ENCODE results near the gene CTF1. TPM values are rescaled to one million over a fixed set of nuclear protein-coding genes. Genes with fewer than 3 reads are reported as not detected.
"Not testable (repeated sequence)": the region's sequence is repeated elsewhere in the genome, so short reads cannot be mapped to it uniquely, and the experiment has no call there.

The CTF1 gene
- total RNA-seq, 1 donor from 2014 or later: 6.5 TPM

DNA sequence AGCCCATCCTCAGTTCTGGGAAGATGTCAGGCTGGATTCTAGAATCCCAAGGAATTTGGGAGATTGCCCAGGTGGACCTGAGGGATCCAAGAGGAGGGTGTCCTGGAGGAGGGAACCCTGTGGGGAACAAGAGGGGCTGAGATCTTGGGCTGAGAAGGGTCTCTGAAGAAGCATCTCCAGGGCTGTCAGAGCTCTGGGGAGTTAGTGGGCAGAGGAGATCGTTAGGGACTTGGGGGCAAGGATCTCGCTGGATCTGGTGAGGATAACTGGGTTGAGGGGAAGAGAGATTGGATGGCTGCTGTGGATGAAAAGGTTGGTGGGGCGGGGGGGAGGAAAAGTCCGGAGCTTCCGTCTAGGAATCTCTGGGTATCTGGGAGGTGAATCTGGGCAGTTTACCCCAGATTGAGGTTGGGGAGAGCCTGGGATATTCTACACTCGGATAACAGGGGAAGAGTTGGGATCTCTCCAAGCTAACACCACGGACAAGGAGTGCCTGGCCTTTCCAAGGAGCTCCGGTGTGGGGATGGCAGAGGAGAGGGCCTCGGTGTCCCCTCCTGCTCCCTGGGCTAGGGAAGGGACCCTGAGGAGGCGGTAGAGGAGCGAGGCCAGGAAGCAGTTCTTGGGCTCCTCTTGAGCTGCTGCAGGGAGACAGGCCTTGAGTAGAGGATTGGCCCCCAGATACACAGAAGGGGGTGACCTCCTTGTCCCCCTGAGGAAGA is 28.7 kb downstream of the CTF1 start:
- no peak for DNase-seq
- no peak for ATAC-seq (ENCODE audit: poor library complexity)
- intact Hi-C loops (cut with DNase I): loop anchor here (10.0 kb wide), 1 partner anchor 1120 kb away; the partner anchor contains the start of gene MAZ

DNA sequence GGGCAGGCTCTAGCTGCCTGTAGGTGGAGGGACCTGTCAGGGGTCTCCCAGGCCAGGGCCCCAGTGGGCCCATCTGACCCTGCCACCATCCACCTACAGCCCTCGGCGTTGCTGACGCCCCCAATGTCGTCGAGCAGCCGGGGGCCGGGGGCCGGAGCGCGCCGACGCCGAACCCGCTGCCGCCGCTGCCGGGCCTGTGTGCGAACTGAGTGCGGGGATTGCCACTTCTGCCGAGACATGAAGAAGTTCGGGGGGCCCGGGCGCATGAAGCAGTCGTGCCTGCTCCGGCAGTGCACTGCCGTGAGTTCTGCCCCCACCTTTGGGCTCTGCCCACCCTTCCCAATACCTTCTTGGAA is 29.2 kb downstream of the CTF1 start:
- no peak for ATAC-seq (ENCODE audit: poor library complexity)
- DNase-seq: no peak
- intact Hi-C loops (cut with DNase I): loop anchor here (10.0 kb wide), 1 partner anchor 1121 kb away; the partner anchor contains the start of gene MAZ

DNA sequence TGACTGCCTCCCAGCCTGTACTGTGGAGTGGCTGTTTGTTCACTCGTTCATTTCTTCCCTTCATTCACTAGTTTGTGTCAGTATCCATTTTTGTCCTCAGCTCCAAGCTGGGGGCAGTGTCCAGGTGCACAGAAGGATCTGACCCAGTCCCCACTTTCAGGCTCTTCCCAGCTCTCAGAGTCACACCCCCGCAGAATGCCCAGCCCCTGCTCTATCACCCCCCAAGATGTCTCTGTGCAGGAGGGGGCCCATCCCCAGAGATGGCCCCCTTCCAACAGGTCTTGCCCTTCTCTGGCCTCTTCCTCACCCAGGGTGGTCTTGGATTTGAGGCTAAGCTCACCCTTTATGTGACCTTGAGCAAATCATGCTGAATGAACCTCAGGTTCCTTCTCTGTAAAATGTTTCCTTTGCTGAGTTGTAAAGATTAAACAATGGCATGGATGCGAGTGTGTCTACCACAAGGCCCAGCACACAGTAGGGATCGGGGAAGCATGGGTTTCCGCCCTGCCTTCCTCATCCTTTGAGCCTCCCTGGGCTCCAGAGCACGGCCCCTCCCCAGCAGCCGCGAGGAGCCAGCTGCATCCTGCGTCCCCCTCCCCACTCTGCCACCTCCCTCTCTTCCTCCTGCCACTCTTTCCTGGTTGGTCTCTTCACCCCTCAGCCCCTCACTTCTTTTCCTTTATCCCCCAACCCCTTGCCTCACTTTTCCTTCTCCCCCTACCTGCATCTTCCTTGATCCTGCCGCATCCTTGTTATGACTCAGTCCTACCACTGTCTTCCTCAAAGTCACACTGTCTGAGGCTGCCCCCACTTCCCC is 29.8 kb downstream of the CTF1 start:
- DNase-seq: no peak
- no peak for ATAC-seq (ENCODE audit: poor library complexity)
- intact Hi-C loops (cut with DNase I): loop anchor here (10.0 kb wide), 1 partner anchor 1121 kb away; the partner anchor contains the start of gene MAZ

DNA sequence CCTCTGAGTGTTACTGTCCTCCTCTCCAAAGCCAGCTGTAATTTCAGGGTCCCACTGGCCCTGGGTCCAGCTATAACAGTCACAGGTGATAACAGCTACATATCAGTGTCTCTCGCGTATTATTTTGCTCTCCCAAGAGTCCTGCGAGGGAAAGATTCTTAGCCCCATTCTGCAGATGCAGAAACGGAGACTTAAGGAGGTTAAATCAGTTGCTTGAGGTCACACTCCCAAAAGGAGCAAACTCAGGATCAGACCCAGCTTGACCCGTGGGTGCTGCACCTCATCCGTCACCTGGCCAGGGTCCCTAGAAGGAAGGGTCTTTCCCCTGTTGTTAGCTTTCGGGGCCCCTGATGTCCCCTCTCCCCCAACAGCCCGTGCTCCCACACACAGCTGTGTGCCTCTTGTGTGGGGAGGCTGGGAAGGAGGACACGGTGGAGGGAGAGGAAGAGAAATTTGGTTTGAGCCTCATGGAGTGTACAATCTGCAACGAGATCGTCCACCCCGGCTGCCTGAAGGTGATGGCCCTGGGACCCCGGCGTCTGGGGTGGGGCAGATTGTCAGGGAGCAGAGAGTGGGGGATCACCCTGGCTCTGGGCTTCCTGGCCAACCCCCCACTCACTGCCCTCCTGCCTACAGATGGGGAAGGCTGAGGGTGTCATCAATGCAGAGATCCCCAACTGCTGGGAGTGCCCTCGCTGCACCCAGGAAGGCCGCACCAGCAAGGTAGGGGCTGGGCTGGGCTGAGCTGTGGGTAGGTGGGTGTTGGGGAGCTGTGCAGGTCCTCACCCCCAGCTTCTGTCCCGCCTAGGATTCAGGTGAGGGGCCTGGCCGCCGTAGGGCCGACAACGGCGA is 30.7 kb downstream of the CTF1 start:
- intact Hi-C loops (cut with DNase I): loop anchor here (10.0 kb wide), 1 partner anchor 1122 kb away; the partner anchor contains the start of gene MAZ
- ATAC-seq (ENCODE audit: poor library complexity): no peak
- no peak for DNase-seq

DNA sequence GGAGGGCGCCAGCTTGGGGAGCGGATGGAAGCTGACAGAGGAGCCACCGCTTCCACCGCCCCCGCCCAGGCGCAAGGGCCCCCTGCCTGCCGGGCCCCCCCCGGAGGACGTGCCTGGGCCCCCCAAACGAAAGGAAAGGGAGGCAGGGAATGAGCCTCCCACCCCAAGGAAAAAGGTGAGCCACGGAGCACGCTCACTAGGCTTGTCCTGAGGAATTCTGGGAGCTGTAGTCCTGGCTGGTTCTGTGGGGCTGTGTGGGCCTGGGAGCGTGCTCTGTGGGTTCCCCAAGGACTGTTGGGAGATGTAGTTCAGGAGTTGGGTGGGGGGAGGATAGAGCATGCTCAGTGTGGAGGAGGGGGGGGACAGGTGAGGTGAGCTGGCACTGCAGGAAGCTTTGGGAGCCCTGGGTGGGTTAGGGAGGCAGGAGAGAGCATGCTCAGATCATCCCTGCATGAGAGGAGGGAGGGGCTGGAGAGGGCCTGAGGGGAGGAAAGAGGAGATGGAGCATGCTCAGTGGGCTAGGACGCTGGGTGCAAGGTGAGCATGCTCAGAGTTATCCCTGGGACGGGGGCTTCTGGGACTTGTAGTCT is 31.5 kb downstream of the CTF1 start:
- peak; percentile 10 for ATAC-seq (ENCODE audit: poor library complexity)
- intact Hi-C loops (cut with DNase I): loop anchor here (10.0 kb wide), 1 partner anchor 1123 kb away; the partner anchor contains the start of gene MAZ
- DNase-seq: peak; percentile 63

DNA sequence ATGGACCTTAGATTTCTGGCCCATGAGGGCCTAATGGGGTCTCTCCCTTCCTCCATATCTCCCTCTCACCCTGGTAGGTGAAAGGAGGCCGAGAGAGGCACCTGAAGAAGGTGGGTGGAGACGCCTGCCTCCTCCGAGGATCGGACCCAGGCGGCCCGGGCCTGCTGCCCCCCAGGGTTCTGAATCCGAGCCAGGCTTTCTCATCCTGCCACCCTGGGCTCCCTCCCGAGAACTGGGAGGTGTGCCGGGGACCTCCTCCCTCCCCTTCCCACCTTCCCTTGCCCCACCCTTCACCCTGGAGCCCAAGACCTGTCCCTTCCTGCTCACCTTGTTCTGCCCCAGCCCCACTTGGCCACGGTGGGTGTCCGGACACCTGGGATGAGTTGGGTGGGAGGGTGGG is 32.0 kb downstream of the CTF1 start:
- intact Hi-C loops (cut with DNase I): loop anchor here (10.0 kb wide), 1 partner anchor 1124 kb away; the partner anchor contains the start of gene MAZ
- ATAC-seq (ENCODE audit: poor library complexity): no peak
- DNase-seq: no peak

DNA sequence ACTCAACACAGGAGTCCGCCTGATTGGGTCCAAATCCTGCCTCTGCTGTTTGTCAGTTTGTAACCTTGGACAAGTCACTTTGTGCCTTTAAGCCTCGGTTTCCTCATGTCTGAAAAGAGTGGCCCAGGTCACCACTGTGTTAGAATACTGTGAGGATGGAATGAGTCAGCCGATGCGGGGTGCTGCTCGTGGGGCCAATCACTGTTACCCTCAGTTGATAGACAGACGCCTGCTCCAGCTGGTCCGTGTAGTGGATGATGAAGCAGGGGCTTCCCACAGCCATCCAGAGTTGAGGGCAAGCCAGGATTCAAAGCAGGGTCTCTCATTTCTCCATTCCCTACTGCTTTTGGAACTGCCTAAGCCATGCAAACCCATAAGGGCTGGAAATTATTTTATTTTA is 32.8 kb downstream of the CTF1 start:
- DNase-seq (no peak), ATAC-seq (ENCODE audit: poor library complexity) (no peak)
- intact Hi-C loops (cut with DNase I): loop anchor here (10.0 kb wide), 1 partner anchor 1124 kb away; the partner anchor contains the start of gene MAZ

DNA sequence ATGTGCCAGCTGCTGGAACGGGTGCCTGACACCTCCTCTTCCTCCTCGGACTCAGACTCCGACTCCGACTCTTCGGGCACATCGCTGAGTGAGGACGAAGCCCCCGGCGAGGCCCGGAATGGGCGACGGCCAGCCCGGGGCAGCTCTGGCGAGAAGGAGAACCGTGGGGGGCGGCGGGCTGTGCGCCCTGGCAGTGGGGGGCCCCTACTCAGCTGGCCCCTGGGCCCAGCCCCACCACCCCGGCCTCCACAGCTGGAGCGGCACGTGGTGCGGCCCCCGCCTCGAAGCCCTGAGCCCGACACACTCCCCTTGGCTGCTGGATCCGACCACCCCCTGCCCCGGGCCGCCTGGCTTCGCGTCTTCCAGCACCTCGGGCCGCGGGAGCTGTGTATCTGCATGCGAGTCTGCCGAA is 33.8 kb downstream of the CTF1 start:
- ATAC-seq (ENCODE audit: poor library complexity): no peak
- intact Hi-C loops (cut with DNase I): no loop called here
- DNase-seq: no peak

DNA sequence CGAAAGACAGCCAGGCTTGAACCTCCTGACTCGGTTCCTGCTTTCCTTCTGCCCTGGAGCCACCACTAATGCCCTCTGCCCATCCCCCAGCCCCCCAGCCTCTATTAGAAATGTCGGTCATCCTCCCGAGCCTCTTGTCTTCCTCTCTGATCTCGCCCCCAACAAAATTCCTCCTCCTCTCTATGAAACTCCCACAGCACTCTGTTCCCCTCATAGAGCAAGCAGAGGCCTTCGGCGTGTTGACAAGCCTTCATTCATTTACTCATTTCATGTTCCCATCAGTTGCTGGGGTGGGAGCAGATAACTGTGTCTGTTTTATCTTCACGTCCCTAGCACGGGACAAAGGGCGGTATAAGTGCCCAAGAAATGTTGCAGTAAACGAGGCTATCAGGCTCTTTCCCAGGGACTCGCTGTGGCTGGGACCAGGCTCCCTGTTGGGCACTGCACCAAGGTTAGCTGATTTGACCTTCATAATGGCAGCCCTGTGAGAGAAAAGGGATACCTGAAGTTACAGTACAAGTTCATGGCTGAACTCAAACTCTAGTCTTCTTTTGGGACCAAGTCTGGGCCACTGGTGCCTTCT is 34.7 kb downstream of the CTF1 start:
- peak; percentile 30 for ATAC-seq (ENCODE audit: poor library complexity)
- DNase-seq: no peak
- intact Hi-C loops (cut with DNase I): no loop called here

DNA sequence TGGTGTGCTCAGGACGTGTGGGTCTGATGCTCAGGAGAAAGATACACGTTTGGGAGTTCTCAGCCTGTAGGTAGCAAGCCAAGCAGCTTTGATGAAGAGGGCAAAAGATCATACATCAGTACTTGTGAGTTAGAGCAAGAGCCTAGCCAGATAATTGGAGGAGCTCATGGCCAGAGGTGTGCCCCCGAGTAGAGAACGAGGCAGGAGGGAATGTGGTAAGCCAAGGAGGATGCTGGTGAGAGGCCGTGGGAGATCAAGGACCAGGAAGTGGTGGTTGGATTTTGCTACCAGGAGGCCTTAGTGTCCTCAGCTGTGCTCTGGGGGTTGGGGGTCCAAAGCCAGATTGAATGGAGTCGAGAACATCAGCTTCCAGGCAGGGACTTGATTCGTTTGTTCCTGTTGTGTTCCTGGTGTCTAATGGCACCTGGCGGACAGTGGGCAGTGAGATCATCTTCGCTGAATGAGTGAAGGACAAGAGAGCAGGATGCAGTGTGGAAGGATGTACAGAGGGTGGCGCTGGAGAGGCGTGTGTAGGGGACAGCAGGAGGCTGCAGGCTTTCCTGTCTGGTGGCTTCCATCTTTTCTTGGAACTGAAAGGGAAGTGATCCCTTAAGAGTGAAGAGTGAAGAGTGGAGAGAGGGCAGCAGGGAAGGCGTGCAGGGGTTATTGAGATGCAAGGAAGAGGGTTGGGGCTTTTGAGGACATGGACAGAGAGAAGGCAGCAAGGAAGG is 38.6 kb downstream of the CTF1 start:
- intact Hi-C loops (cut with DNase I): no loop called here
- ATAC-seq (ENCODE audit: poor library complexity) (no peak), DNase-seq (peak; percentile 61)

DNA sequence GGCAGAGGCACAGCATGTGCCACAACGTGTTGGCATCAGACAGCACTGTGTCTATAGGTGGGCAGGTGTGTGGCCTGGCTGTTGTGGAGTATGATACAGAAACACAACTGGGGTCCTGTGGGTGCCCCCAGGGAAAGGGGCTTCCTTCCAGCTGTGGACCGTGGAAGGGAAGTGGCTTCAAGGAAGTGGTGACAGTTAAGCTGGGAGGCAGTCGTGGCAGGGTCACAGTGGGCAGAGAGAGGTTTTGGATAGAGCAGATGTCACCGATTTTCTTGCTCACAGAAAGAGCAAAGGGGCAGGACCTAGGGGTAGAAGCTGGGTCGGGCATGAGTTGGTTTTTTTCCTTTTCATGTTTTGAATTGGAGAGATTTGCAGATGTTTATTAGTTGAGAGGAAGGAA is 41.3 kb downstream of the CTF1 start:
- DNase-seq (no peak), ATAC-seq (ENCODE audit: poor library complexity) (no peak)
- intact Hi-C loops (cut with DNase I): no loop called here

DNA sequence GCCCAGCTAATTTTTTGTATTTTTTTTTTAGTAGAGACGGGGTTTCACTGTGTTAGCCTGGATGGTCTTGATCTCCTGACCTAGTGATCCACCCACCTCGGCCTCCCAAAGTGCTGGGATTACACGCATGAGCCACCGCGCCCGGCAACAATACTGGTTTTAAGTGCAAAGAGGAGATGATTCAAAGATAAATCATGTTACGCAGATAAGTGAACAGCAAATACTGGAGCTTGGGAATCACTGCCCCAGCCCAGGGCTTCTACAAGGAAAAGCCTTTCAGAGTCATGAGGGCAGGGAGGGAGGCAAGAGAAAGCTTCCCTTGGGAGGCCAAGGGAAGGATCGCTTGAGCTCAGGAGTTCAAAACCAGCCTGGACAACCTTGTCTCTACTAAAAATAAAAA is 43.2 kb downstream of the CTF1 start:
- ATAC-seq (ENCODE audit: poor library complexity); DNase-seq; intact Hi-C loops (cut with DNase I): not testable (repeated sequence)

DNA sequence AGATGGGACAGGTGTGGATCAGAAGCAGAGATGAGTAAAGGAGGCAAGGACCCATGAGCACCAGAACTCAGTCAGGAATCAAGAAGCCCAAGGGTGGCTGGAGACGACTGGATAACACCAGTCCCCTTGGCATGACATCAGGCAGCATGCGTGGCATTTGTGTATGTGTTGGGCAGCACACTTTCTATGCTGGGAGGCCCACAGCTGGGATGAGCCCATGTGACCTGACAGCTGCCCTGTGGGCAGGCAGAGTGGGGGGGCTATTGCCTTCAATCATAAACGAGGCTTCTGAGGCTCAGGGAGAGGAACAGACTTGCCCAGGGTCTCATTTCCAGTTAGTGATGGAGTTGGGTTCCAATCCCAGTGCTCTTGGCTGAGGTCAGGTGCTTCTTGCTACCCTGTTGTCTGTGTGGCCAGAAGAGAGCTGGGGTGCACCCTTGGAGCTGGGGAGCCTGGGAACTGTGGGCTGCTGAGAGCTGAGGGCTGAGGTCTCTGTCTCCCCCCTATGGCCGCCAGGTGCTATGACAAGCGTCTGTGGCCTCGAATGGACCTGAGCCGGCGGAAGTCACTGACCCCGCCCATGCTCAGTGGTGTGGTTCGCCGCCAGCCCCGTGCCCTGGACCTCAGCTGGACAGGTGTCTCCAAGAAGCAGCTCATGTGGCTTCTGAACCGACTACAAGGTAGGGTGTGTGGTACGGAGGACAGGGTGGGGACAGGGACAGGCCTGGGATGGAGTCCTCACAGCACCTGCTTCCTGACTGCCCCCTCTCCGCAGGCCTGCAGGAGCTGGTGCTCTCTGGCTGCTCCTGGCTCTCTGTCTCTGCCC is 45.4 kb downstream of the CTF1 start:
- DNase-seq: peak; percentile 88
- intact Hi-C loops (cut with DNase I): no loop called here
- ATAC-seq (ENCODE audit: poor library complexity): peak; percentile 92

DNA sequence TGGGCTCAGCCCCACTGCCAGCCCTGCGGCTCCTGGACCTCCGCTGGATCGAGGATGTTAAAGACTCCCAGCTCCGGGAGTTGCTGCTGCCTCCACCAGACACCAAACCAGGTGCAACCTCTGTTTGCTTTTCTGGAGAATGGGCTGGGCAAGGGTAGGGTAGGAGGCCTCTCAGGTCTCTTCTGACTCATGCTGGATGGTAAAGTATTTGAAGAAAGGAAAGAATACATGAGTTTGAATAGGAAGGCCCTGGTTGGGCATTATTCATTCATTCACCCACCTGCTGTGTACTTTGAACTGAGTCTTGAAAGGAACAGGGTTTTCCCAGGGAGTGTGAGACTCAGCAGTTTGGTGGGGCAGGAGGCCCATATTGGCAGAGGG is 46.0 kb downstream of the CTF1 start:
- ATAC-seq (ENCODE audit: poor library complexity) (no peak), DNase-seq (no peak)
- intact Hi-C loops (cut with DNase I): no loop called here

DNA sequence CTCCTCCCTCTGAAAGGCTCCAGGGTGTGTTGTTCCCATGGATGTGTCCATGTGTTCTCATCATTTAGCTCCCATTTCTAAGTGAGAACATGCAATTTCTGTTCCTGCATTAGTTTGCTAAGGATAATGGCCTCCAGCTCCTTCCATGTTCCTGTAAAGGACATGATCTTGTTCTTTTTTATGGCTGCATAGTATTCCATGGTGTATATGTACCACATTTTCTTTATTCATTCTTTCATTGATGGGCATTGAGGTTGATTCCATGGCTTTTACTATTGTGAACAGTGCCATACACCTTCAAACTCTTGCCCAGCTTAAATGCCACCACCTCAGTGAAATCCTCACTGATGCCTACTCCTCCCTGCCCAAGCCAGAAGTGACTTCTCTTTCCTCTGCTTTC is 47.9 kb downstream of the CTF1 start:
- DNase-seq (no peak), ATAC-seq (ENCODE audit: poor library complexity) (no peak)
- intact Hi-C loops (cut with DNase I): no loop called here

DNA sequence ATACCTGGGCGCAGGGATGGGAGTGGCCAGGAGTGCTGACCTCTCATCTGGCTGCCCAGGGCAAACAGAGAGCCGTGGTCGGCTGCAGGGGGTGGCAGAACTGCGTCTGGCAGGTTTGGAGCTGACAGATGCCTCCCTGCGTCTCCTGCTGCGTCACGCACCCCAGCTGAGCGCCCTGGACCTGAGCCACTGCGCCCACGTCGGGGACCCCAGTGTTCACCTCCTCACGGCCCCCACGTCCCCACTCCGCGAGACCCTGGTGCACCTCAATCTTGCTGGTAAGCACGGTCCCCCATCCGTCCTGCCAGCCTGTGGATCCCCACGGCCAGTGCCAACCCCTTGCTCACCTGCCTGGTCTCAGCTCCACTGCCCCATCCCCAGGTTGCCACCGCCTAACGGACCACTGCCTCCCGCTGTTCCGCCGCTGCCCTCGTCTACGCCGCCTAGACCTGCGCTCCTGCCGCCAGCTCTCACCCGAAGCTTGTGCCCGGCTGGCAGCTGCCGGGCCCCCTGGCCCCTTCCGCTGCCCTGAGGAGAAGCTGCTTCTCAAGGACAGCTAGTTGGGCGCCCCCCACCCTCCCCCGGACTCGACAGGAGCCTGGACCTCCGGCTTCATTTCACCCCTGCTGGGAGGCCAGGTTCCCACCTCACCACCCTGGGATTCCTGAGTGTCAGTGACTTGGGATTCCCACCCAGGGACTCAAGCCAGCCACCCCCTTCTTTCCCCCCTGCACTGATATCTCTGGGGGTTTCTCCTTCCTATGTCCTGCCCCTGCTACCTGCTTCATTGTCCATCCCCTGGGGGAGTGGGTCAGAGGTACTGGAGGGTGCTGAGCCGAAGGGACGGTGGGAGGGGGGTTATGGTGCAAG is 50.5 kb downstream of the CTF1 start:
- ATAC-seq (ENCODE audit: poor library complexity) (no peak), DNase-seq (peak; percentile 43)
- intact Hi-C loops (cut with DNase I): no loop called here

All from Right ventricle myocardium superior (tissue), 1 donor.